PC-3 (cell line): Measurements from ENCODE around the gene SNX15. TPM values are rescaled to one million over a fixed set of nuclear protein-coding genes. Genes with fewer than 3 reads are reported as not detected.

ENCODE experiments used
- ATAC-seq: fragments of 200-7000 bp; cut with Tn5 transposase; 2 replicates; pipeline ENCODE4 v1.9.1; 2020; ENCODE audit warnings: mild to moderate bottlenecking, moderate library complexity
- BruUV-seq: library from RNA; stranded (reverse); fragments of 400-500 nt; replicated peaks from 2 replicates; lab custom pipeline; 2021; lab: Mats Ljungman, UMichigan
- CTCF ChIA-PET: fragments of 300-600 bp; sonication (Branson Sonifier 250); formaldehyde crosslinking; loops from one replicate; lab custom pipeline; 2022; ENCODE audit warnings: antibody characterized with exemption; lab: Charles Lee
- POLR2A ChIA-PET: fragments of 300-600 bp; sonication (Branson Sonifier 250); formaldehyde crosslinking; loops from one replicate; lab custom pipeline; 2022; ENCODE audit warnings: antibody characterized with exemption; ENCODE audit not compliant: unreplicated experiment; lab: Charles Lee
- DNase-seq: peaks from one replicate; pipeline ENCODE4 v3.0.0-alpha.2; 2015
- H2AFZ ChIP-seq: fragments of 300-600 bp; sonication (generic); 2 replicates; pipeline ENCODE4 v1.6.0; 2016; ENCODE audit warnings: antibody characterized with exemption, low read length
- H3F3A ChIP-seq: fragments of 300-600 bp; sonication (generic); one replicate; pipeline ENCODE4 v1.6.0; 2017; ENCODE audit warnings: antibody characterized with exemption, low read length, control low read depth, mild to moderate bottlenecking; ENCODE audit not compliant: unreplicated experiment
- H3K27ac ChIP-seq: fragments of 300-600 bp; sonication (generic); 2 replicates; pipeline ENCODE4 v1.5.1; 2016; ENCODE audit warnings: mild to moderate bottlenecking, low read length
- H3K27me3 ChIP-seq: fragments of 300-600 bp; sonication (generic); 2 replicates; pipeline ENCODE4 v1.6.1; 2016; ENCODE audit warnings: low read length, mixed read lengths
- H3K36me3 ChIP-seq: fragments of 300-600 bp; sonication (generic); 2 replicates; pipeline ENCODE4 v1.6.1; 2016; ENCODE audit warnings: low read depth, mixed run types, low read length, mixed read lengths
- H3K4me1 ChIP-seq: fragments of 300-600 bp; sonication (generic); 2 replicates; pipeline ENCODE4 v1.5.1; 2016; ENCODE audit warnings: low read length; ENCODE audit not compliant: insufficient read depth
- H3K4me2 ChIP-seq: fragments of 300-600 bp; sonication (generic); 2 replicates; pipeline ENCODE4 v1.6.0; 2016; ENCODE audit warnings: low read length
- H3K4me3 ChIP-seq: fragments of 300-600 bp; sonication (generic); 2 replicates; pipeline ENCODE4 v1.5.1; 2016; ENCODE audit warnings: mild to moderate bottlenecking, low read length, mixed read lengths
- H3K79me2 ChIP-seq: fragments of 300-600 bp; sonication (generic); 2 replicates; pipeline ENCODE4 v1.6.1; 2017; ENCODE audit warnings: low read length, mixed read lengths
- H3K9ac ChIP-seq: fragments of 300-600 bp; sonication (generic); 2 replicates; pipeline ENCODE4 v1.6.0; 2016; ENCODE audit warnings: mild to moderate bottlenecking, low read length
- H3K9me2 ChIP-seq: fragments of 300-600 bp; sonication (generic); replicated peaks from 2 replicates; pipeline ENCODE4 v1.6.1; 2016; ENCODE audit warnings: mixed run types, low read length, mixed read lengths
- H3K9me3 ChIP-seq: fragments of 300-600 bp; sonication (generic); 2 replicates; pipeline ENCODE4 v1.6.1; 2016; ENCODE audit warnings: low read length, mixed read lengths
- H4K20me1 ChIP-seq: fragments of 300-600 bp; sonication (generic); 2 replicates; pipeline ENCODE4 v1.6.1; 2016; ENCODE audit warnings: low read length, mixed read lengths
- CTCF ChIP-seq: fragments of 300-600 bp; sonication (generic); conservative IDR thresholded peaks from 2 replicates; pipeline ENCODE4 v1.5.1; 2017; ENCODE audit warnings: antibody characterized with exemption, low read depth, mild to moderate bottlenecking, low read length
- EZH2 ChIP-seq: fragments of 300-600 bp; sonication (generic); IDR thresholded peaks from one replicate; pipeline ENCODE4 v1.6.1; 2017; ENCODE audit warnings: antibody characterized with exemption, mild to moderate bottlenecking, low read length; ENCODE audit not compliant: unreplicated experiment
- EZH2phosphoT487 ChIP-seq: fragments of 300-600 bp; sonication (generic); IDR thresholded peaks from 2 replicates; pipeline ENCODE4 v1.6.1; 2018; ENCODE audit warnings: mild to moderate bottlenecking, antibody characterized with exemption, low read length, borderline replicate concordance
- intact Hi-C: fragments of 100-400 bp; cut with micrococcal nuclease; formaldehyde crosslinking; loops from 2 replicates; pipeline ENCODE4 v1.9.0; 2023
- total RNA-seq: library from RNA; depleted of rRNA; stranded (reverse); fragments of >200 nt; gene quantifications from 2 replicates; pipeline ENCODE4 v1.2.3, GENCODE V29; 2014

The SNX15 gene
- total RNA-seq, 1 experiment from 2014 or later: 40.4 TPM

GRCh38 chr11:65043881-65044501 lies 16.8 kb downstream of the SNX15 start:
- no peaks in the 10 kb centered on the region for H3K9me3 ChIP-seq
- TF ChIP-seq EZH2: no peak
- no peak for TF ChIP-seq EZH2phosphoT487
- TF ChIP-seq CTCF: no peak
- H4K20me1 ChIP-seq: peaks cover 5% of the 10 kb centered on the region; the same call in 1 of the 2 replicates
- H3K4me3 ChIP-seq: peak overlapping the region; percentile 97; the same call in 1 of the 2 replicates
- ChIA-PET POLR2A (no interaction called here), CTCF (no interaction called here)
- DNase-seq: peak; percentile 84
- H3K27me3 ChIP-seq: no peaks in the 10 kb centered on the region
- peaks cover 16% of the 10 kb centered on the region for H3K36me3 ChIP-seq
- peak; percentile 9 for ATAC-seq
- no TSS peak for BruUV-seq
- H3F3A ChIP-seq: peaks cover 3% of the 10 kb centered on the region
- H3K27ac ChIP-seq: peak overlapping the region; percentile 43
- H3K79me2 ChIP-seq: peaks cover 35% of the 10 kb centered on the region
- H2AFZ ChIP-seq: no peak overlapping the region
- peaks cover 35% of the 10 kb centered on the region for H3K4me1 ChIP-seq
- no peaks in the 10 kb centered on the region for H3K9me2 ChIP-seq
- intact Hi-C loops: loop anchor here (2.0 kb wide), 1 partner anchor 41 kb away; the partner anchor contains the start of genes CDCA5 and ZFPL1
- peak overlapping the region; percentile 98 for H3K4me2 ChIP-seq
- no peak overlapping the region for H3K9ac ChIP-seq

- no TSS peak for BruUV-seq
- Histone ChIP-seq H3K4me3 (no peak overlapping the region), H2AFZ (no peak overlapping the region), H3F3A (peaks cover 3% of the 10 kb centered on the region), H3K79me2 (peaks cover 35% of the 10 kb centered on the region), H3K4me2 (no peak overlapping the region), H3K9ac (no peak overlapping the region), H3K27ac (no peak overlapping the region), H3K27me3 (no peaks in the 10 kb centered on the region), H3K9me2 (no peaks in the 10 kb centered on the region), H3K4me1 (peaks cover 31% of the 10 kb centered on the region), H3K9me3 (no peaks in the 10 kb centered on the region), H4K20me1 (peaks cover 5% of the 10 kb centered on the region; the same call in 1 of the 2 replicates), H3K36me3 (peaks cover 16% of the 10 kb centered on the region)
- no peak for ATAC-seq
- DNase-seq: no peak
- intact Hi-C loops: no loop called here
- ChIA-PET CTCF (no interaction called here), POLR2A (interaction anchor here (0.7 kb wide), 1 partner anchor 617 kb away, joined by 3 read pairs; no protein-coding TSS in a partner anchor)
- TF ChIP-seq EZH2 (no peak), EZH2phosphoT487 (no peak), CTCF (no peak)
Observed at GRCh38 chr11:65045061-65045460, 17.8 kb downstream of the SNX15 start.

- CTCF ChIA-PET: no interaction called here
Observed at GRCh38 chr11:65045728-65046127, 18.5 kb downstream of the SNX15 start.

More at GRCh38 chr11:65045728-65046127, 18.5 kb downstream of the SNX15 start:
- peaks cover 5% of the 10 kb centered on the region; the same call in 1 of the 2 replicates for H4K20me1 ChIP-seq
- peaks cover 25% of the 10 kb centered on the region for H3K4me1 ChIP-seq
- TF ChIP-seq EZH2 (no peak), CTCF (no peak), EZH2phosphoT487 (no peak)
- POLR2A ChIA-PET: no interaction called here
- no peaks in the 10 kb centered on the region for H3K9me3 ChIP-seq
- DNase-seq: no peak
- no peaks in the 10 kb centered on the region for H3F3A ChIP-seq
- H3K36me3 ChIP-seq: peaks cover 16% of the 10 kb centered on the region
- intact Hi-C loops: no loop called here
- no peaks in the 10 kb centered on the region for H3K27me3 ChIP-seq
- BruUV-seq: no TSS peak
- H3K4me3 ChIP-seq: no peak overlapping the region
- H2AFZ ChIP-seq: no peak overlapping the region
- no peaks in the 10 kb centered on the region for H3K9me2 ChIP-seq
- no peak overlapping the region for H3K4me2 ChIP-seq
- ATAC-seq: no peak
- H3K27ac ChIP-seq: no peak overlapping the region
- peaks cover 35% of the 10 kb centered on the region for H3K79me2 ChIP-seq
- H3K9ac ChIP-seq: no peak overlapping the region
